ENCODE measurements around the gene TRMT2A. TPM values are rescaled to one million over a fixed set of nuclear protein-coding genes. Genes with fewer than 3 reads are reported as not detected.

Gene TRMT2A
- total and polyA plus RNA-seq, 8 donors, result 39.3 to 60.4 (median 46.6) TPM

DNA sequence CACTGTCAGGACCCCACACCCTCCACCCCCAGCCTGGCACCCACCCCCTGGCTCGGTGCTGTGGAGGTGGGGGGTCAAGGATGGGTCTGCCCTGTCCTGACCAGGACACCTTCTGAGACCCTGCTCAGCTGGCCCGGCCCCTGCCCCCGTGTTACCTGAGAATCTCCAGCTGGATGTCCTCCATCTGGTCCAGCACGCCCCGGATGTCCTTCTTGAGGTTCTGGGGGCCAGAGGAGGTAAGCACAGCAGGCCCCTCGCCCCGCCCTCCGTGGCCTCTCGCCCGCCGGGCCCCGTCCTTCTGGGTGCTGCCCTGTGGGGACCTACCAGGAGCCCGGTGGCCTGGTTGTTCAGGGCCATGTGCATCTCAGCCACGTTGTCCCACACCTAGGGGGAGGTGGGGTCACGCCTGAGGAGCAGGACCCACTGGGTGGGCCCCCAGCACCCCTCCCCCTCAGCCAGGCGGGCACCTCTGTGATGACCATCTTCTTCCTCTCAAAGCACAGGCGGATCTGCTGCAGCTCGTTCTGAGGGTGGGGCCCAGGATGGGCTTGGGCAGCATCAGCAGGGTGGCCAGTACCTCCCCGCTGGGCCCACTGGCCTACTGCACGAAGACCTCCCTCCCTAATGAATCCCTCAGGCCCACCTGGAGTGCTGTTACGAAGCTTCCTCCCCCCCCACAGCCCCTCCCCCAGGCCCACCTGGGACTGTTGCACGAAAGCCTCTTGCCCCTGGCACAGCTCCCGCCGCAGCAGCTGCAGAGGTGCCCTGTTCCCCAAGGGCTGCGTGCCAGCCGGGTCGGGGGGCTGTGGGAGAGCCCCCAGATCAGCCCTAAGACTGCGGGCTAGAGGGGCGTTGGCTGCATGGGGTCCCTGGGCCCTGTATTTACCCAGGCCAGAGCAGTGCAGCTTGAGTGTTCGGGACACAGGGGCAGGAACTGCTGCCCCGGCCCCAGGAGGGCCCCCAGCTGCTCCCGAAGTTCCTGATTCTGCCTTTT, 32.5 kb upstream of the TRMT2A start:
- TF ChIP-seq, protein P1, sequence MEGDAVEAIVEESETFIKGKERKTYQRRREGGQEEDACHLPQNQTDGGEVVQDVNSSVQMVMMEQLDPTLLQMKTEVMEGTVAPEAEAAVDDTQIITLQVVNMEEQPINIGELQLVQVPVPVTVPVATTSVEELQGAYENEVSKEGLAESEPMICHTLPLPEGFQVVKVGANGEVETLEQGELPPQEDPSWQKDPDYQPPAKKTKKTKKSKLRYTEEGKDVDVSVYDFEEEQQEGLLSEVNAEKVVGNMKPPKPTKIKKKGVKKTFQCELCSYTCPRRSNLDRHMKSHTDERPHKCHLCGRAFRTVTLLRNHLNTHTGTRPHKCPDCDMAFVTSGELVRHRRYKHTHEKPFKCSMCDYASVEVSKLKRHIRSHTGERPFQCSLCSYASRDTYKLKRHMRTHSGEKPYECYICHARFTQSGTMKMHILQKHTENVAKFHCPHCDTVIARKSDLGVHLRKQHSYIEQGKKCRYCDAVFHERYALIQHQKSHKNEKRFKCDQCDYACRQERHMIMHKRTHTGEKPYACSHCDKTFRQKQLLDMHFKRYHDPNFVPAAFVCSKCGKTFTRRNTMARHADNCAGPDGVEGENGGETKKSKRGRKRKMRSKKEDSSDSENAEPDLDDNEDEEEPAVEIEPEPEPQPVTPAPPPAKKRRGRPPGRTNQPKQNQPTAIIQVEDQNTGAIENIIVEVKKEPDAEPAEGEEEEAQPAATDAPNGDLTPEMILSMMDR (IDR thresholded peaks at IDR 0.05), result no peak
- intact Hi-C loops (cut with DNase I), result loop anchor here in 1 of 2 donors (10.0 kb wide), 1 partner anchor 135 kb away; no protein-coding TSS in a partner anchor

DNA sequence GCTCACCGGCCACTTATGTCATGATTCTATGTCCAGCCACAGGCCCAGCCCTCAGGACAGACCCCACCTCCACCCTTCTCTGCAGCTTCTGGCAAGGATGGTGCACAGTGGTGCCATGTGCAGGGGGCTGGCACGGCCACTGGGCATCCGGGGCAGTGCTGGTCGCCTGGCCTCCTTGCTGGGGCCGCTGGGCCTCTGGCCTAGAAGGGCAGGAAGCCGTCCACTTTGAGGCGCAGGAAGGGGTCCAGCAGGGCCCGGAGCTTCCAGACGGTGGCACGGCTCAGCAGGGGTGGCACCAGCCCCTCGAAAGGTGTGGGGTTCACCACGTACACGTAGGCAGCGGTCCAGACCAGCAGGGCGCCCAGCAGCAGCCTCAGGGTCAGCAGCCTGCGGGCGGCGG, 31.4 kb upstream of the TRMT2A start:
- ATAC-seq (no peak), DNase-seq (no peak)
- Histone ChIP-seq H3K9me3 (no peaks in the 10 kb centered on the region), H3K4me3 (no peak overlapping the region), H3K36me3 (peaks cover 0 to 21% of the 10 kb centered on the region in 2 donors), H3K27ac (no peak overlapping the region), H3K27me3 (no peaks in the 10 kb centered on the region), H3K4me1 (no peaks in the 10 kb centered on the region)
- TF ChIP-seq, protein P1 (IDR thresholded peaks at IDR 0.05), result no peak
- intact Hi-C loops (cut with DNase I), result no loop called here

More for the DNA sequence above, 32.5 kb upstream of the TRMT2A start:
- Histone ChIP-seq H3K9me3 (no peaks in the 10 kb centered on the region), H3K4me3 (no peak overlapping the region), H3K27me3 (peaks cover 0 to 10% of the 10 kb centered on the region in 2 donors), H3K36me3 (peaks cover 0 to 12% of the 10 kb centered on the region in 2 donors), H3K27ac (no peak overlapping the region), H3K4me1 (no peaks in the 10 kb centered on the region)
- no peak for DNase-seq
- ATAC-seq, result no peak

DNA sequence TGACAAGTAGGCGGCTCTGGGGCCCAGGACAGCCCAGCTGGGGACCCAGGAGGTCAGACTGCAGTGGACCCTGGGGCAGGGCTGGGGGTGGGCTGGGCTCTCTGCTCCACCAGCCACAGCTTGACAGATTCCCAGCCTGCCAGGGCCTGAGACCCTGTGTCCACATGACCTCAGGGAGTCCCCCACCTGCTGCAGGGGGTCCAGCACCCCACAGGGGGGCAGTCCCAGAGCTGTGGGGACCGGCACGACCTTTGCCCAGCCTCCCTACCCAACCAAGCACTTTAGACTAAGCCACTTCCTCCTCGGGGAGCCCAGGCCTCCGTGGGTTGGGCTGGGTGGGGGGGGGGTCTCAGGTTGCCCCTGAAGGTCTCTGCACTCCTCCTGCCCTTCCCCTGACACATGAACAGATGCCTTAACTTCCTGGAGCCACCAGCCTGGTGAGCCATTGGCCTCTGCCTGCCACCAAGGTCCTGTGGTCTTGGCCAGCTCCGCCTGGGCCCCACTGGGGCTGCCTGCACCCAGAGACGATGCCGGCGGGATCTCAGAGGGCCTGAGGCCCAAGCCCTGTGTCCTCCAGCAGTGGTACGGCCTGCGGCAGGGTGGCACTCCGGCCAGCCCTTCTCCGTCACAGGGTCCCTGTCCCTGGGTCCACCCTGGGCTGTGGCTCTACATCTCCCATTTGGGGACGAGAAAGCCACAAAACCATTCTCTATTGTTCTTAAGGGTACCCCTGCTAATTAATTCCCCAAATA, 30.4 kb upstream of the TRMT2A start:
- Histone ChIP-seq H3K4me1 (no peaks in the 10 kb centered on the region), H3K27me3 (no peaks in the 10 kb centered on the region), H3K9me3 (no peaks in the 10 kb centered on the region), H3K36me3 (peaks cover 0 to 31% of the 10 kb centered on the region in 2 donors), H3K27ac (no peak overlapping the region), H3K4me3 (no peak overlapping the region)
- ATAC-seq (no peak), DNase-seq (no peak)
- TF ChIP-seq, protein P1 (IDR thresholded peaks at IDR 0.05), result no peak
- intact Hi-C loops (cut with DNase I), result no loop called here

DNA sequence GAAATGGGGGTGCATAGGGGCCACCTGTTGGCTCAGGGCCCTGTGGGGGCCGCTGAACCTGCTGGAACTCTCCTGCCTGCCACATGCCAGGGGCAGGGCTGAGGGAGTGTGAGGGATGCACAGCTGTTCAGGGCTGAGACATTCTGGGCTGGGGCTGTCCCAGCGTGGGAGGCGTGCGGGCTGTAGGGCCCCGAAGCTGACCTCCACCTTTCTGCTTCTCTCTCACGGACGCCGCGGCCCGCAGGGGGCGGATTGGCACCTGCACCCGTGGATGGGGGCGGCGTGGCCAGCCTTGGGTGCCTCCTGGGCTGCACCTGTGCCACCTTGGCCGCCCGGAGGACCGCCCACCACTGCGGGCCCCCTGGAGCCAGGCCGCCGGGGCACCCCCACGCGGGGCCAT, 29.8 kb upstream of the TRMT2A start:
- Histone ChIP-seq H3K9me3 (no peaks in the 10 kb centered on the region), H3K4me1 (no peaks in the 10 kb centered on the region), H3K27me3 (no peaks in the 10 kb centered on the region), H3K36me3 (peaks cover 0 to 34% of the 10 kb centered on the region in 2 donors), H3K27ac (no peak overlapping the region), H3K4me3 (no peak overlapping the region)
- ATAC-seq (no peak), DNase-seq (no peak)
- intact Hi-C loops (cut with DNase I), result no loop called here
- TF ChIP-seq, protein P1 (IDR thresholded peaks at IDR 0.05), result no peak

DNA sequence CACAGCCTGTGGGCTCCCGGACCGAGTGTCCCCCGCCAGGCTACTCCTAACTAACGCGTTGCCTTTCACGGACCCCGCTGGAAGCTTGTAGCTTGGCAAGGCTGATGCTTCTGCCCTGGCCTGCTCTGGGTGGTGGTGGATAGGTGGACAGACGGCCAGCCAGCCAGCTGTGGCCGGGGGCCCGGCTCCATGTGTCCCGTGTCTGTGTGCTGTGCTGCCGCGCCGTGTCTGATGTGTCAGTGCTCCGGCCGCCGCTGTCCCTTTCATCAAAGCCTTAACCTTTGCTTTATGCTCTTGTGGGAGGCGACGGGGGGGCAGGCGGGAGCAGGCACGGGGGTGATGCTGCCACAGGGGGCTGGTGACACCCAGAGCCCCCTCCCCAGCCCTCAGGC, 28.8 kb upstream of the TRMT2A start:
- peaks cover 0 to 42% of the 10 kb centered on the region in 2 donors for H3K36me3 ChIP-seq
- H3K27me3 ChIP-seq, result no peaks in the 10 kb centered on the region
- DNase-seq, result no peak
- no peak overlapping the region for H3K27ac ChIP-seq
- no peaks in the 10 kb centered on the region for H3K9me3 ChIP-seq
- TF ChIP-seq, protein P1 (IDR thresholded peaks at IDR 0.05), result no peak
- intact Hi-C loops (cut with DNase I), result no loop called here
- no peak for ATAC-seq
- H3K4me1 ChIP-seq, result no peaks in the 10 kb centered on the region
- no peak overlapping the region for H3K4me3 ChIP-seq

All from left lung (tissue), 10 donors.